Esophagus (tissue), 2 donors: ENCODE results near the gene TNS1. TPM values are rescaled to one million over a fixed set of nuclear protein-coding genes. Genes with fewer than 3 reads are reported as not detected.

Source experiments
- H3K27ac ChIP-seq, 2 donors: one replicate each; pipeline ENCODE4 v1.5.1; 2013; ENCODE audit warnings: low read depth in 2 of 2, mild to moderate bottlenecking in 2 of 2, inconsistent platforms in 1 of 2, low read length in 1 of 2, moderate library complexity in 1 of 2
- H3K27me3 ChIP-seq, 2 donors: one replicate each; pipeline ENCODE4 v1.6.1; 2013; ENCODE audit warnings: low read length in 2 of 2, control low read depth in 1 of 2, mild to moderate bottlenecking in 1 of 2; ENCODE audit not compliant: insufficient read depth in 2 of 2, control insufficient read depth in 1 of 2
- H3K36me3 ChIP-seq, 2 donors: one replicate each; pipeline ENCODE4 v1.6.1; 2013; ENCODE audit warnings: low read length in 1 of 2; ENCODE audit not compliant: control insufficient read depth in 2 of 2, insufficient read depth in 2 of 2
- H3K4me1 ChIP-seq, 2 donors: one replicate each; pipeline ENCODE4 v1.6.1; 2013; ENCODE audit warnings: low read length in 1 of 2; ENCODE audit not compliant: control insufficient read depth in 2 of 2, insufficient read depth in 2 of 2
- H3K4me3 ChIP-seq, 2 donors: one replicate each; pipeline ENCODE4 v1.5.1; 2013; ENCODE audit warnings: low read length in 2 of 2, mild to moderate bottlenecking in 2 of 2, low read depth in 1 of 2, moderate library complexity in 1 of 2
- H3K9me3 ChIP-seq, 2 donors: one replicate each; pipeline ENCODE4 v1.6.1; 2013; ENCODE audit warnings: mild to moderate bottlenecking in 2 of 2, low read depth in 1 of 2, low read length in 1 of 2, moderate library complexity in 1 of 2; ENCODE audit not compliant: control insufficient read depth in 2 of 2, insufficient read depth in 1 of 2
- WGBS, 2 donors: extraction: QIAGEN DNeasy Blood & Tissue Kit; methylation state at CpG; one replicate each; pipeline ENCODE4 v1.1.7; 2013; 5-methylcytosine and 5-hydroxymethylcytosine counted together
- polyA plus RNA-seq, 2 donors: library from polyadenylated mRNA; stranded (reverse); fragments of 200-250 nt; gene quantifications; one replicate each; pipeline ENCODE4 v1.2.3, GENCODE V29; 2013
- donor health status: healthy with polysubstance abuse.
- donor health status: Bipolar disorder and iron deficiency.

The TNS1 gene
- polyA plus RNA-seq, 2 donors, result 28.3 to 39.0 TPM

GRCh38 chr2:217937446-217937845 lies 65.3 kb downstream of the TNS1 start:
- Histone ChIP-seq H3K27ac (peak overlapping the region; percentile 74 to 83), H3K27me3 (no peaks in the 10 kb centered on the region), H3K4me1 (peaks cover 8 to 27% of the 10 kb centered on the region in 2 donors), H3K36me3 (no peaks in the 10 kb centered on the region), H3K4me3 (peak overlapping the region in 1 of 2 donors; percentile 16), H3K9me3 (no peaks in the 10 kb centered on the region)
- 38 to 40% methylated on average over 8 of the region's 8 CpGs for WGBS, 2 donors

DNA sequence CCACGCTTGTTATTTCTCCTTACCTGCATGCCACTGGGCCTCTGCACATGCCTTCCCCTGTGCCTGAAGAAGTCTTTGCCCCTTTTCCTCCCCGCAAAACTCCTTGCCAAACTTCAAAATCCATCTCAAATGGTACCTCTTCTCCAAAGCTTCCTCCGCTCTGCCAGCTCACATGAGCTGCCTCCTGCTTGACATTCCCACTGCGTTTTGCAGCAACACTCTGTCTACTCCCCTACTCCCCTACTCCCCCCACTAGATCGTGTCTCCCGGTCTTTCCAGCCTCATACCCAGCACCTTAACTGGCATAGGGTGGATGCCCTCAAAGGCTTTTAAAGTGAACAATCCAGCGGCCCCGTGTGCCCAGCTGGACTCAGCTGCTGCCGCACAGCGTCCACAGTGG lies 65.8 kb downstream of the TNS1 start:
- H3K36me3 ChIP-seq, result no peaks in the 10 kb centered on the region
- no peaks in the 10 kb centered on the region for H3K9me3 ChIP-seq
- no peaks in the 10 kb centered on the region for H3K27me3 ChIP-seq
- H3K4me3 ChIP-seq, result no peak overlapping the region
- H3K4me1 ChIP-seq, result peaks cover 8 to 23% of the 10 kb centered on the region in 2 donors
- 49 to 57% methylated on average over 10 of the region's 10 CpGs for WGBS, 2 donors
- peak overlapping the region; percentile 74 to 83 for H3K27ac ChIP-seq

DNA sequence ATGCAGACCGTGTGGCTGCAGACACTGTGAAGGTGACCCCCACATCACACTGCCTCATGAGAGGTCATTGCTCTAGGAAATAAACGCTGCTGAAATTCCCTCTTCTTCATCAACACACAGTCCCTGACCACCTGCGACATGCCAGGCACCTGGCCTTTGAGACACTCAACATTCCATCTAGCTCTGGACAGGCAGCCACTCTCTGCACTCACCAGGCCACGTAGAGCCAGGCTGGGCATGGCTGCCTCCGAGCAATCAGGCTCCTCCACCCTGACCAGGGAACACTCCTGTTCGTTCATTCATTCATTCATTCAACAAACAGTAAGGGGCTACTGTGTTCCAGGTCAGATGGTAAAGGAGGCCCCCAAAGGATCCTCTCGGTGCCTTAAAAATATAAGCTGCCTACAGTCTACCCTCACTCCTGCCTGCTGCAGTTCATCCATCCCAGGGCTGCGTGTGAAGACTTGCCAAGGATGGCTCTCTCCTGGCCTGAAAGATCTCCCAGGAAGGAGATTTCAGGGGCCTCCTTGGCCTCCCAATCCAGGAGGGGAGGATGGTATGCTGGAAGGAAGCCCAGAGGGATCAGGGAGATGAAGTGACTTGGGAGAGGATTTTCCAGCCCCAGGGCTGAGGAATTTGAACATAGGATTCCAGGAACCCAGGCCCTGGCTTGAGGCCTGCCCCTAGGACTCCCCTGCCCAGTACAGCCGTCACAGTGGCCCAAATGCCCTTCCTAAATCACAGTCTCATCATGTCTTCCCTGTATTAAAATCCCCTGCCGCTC lies 66.7 kb downstream of the TNS1 start:
- Histone ChIP-seq H3K9me3 (no peaks in the 10 kb centered on the region), H3K4me1 (peaks cover 8 to 23% of the 10 kb centered on the region in 2 donors), H3K36me3 (no peaks in the 10 kb centered on the region)

DNA sequence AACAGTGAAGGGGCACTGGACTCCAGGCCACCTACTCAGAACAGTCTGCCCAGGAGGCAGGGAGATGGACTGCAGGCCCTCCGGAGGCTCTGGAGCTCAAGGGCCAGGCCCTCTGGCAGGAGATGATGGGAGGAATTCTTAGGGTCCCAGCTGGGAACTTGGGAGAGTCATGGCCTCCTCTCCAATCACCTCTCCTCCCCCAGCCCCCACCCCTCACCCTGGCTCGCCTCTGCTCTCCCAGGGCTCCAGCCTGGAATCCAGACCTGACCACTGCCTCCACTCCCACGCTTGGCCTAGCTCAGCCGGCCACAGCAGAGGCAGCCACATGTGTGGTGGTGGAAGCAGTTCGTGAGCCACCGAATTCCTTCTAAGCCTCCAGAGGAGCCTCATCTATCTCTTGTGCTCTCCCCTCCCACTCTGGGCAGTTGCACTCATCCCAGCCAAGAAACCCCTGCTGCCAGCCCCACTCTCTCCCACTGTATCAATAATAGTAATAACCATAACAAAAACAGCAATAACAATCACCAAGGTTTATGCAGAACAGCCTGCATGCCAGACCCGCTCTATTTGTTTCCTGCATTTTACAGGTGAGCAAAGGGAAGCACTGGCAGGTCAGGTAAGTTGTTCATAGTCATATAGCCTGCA lies 67.4 kb downstream of the TNS1 start:
- H3K4me3 ChIP-seq, result no peak overlapping the region
- H3K36me3 ChIP-seq, result no peaks in the 10 kb centered on the region
- 60 to 63% methylated on average over 7 of the region's 7 CpGs for WGBS, 2 donors
- no peaks in the 10 kb centered on the region for H3K27me3 ChIP-seq
- peak overlapping the region; percentile 74 to 83 for H3K27ac ChIP-seq
- peaks cover 8 to 29% of the 10 kb centered on the region in 2 donors for H3K4me1 ChIP-seq
- no peaks in the 10 kb centered on the region for H3K9me3 ChIP-seq

More for the DNA sequence above, 66.7 kb downstream of the TNS1 start:
- Histone ChIP-seq H3K27me3 (no peaks in the 10 kb centered on the region), H3K4me3 (no peak overlapping the region), H3K27ac (peak overlapping the region; percentile 74 to 83)
- WGBS, 2 donors, result 52 to 54% methylated on average over 10 of the region's 10 CpGs

GRCh38 chr2:217934321-217935131 lies 68.3 kb downstream of the TNS1 start:
- H3K27me3 ChIP-seq, result no peaks in the 10 kb centered on the region
- WGBS, 2 donors, result 23 to 25% methylated on average over 13 of the region's 13 CpGs
- H3K4me3 ChIP-seq, result no peak overlapping the region

DNA sequence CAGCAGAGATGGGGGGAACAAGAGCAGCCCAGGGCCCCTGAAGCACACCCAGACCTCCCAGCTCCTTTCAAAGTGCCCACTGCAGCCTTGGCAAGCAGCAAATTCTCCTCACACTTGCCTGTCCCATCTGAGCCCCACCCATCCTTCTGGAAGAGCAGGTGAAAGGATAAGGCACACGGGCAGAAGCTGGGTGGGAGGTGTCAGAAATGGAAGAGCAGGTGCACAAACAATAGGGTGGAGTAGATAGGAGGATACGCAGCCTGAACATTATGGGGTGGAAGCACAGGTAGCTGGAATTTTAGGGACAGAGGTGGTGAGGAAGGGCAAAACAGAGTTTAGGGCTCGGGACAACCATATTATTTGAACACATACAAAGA lies 69.2 kb downstream of the TNS1 start:
- Histone ChIP-seq H3K9me3 (no peaks in the 10 kb centered on the region), H3K27ac (peak overlapping the region; percentile 62 to 88), H3K36me3 (no peaks in the 10 kb centered on the region), H3K27me3 (no peaks in the 10 kb centered on the region), H3K4me3 (no peak overlapping the region), H3K4me1 (peaks cover 15 to 41% of the 10 kb centered on the region in 2 donors)
- WGBS, 2 donors, result 39 to 46% methylated on average over 3 of the region's 3 CpGs

More at GRCh38 chr2:217934321-217935131, 68.3 kb downstream of the TNS1 start:
- H3K4me1 ChIP-seq, result peaks cover 8 to 33% of the 10 kb centered on the region in 2 donors
- peak overlapping the region; percentile 62 to 83 for H3K27ac ChIP-seq
- H3K9me3 ChIP-seq, result no peaks in the 10 kb centered on the region
- no peaks in the 10 kb centered on the region for H3K36me3 ChIP-seq

DNA sequence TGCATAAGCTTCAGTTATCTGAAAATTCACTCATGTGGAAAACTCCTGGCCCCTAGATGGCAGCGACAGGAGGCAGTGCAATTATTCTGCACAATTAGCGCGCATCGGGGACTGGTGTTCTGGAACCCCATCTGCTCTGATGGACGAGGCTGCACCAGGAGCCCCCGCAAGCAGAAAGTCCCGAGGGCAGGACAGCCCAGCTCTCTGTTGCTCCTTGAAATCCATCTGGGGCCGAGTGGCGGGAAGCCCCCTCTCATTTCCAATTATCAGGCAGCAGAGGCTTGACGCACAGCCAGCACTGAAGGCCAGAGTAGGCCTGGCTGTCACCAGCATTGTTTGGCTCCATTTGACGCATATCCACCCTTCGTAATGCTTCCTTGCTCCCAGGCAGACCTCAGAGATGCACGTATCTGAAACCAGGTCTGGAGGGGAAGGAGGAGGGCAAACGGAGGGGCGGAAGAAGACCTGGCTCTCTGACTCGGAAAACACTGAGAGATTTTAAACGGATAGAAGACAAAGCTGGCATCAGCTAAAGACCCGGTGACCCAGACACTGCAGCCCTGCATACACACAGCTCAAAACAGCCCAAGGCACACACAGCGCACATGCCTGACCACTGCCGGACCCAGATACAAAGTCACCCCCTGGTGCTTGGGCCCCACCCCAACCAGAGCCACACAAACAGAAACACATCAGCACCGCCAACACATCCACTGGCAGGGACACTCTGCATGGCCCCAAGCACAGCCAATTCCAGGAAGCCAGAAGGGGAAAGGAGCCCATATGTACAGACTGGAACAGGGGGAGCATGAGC lies 69.8 kb downstream of the TNS1 start:
- H3K27ac ChIP-seq, result peak overlapping the region; percentile 62 to 88
- H3K4me1 ChIP-seq, result peaks cover 21 to 46% of the 10 kb centered on the region in 2 donors
- H3K9me3 ChIP-seq, result no peaks in the 10 kb centered on the region
- WGBS, 2 donors, result 49 to 51% methylated on average over 21 of the region's 21 CpGs
- H3K27me3 ChIP-seq, result no peaks in the 10 kb centered on the region
- H3K36me3 ChIP-seq, result no peaks in the 10 kb centered on the region
- H3K4me3 ChIP-seq, result no peak overlapping the region

GRCh38 chr2:217931846-217932560 lies 70.8 kb downstream of the TNS1 start:
- WGBS, 2 donors, result 75 to 78% methylated on average over 6 of the region's 6 CpGs
- Histone ChIP-seq H3K9me3 (no peaks in the 10 kb centered on the region), H3K27ac (peak overlapping the region; percentile 38 to 91), H3K27me3 (no peaks in the 10 kb centered on the region), H3K36me3 (no peaks in the 10 kb centered on the region), H3K4me1 (peaks cover 24 to 47% of the 10 kb centered on the region in 2 donors), H3K4me3 (no peak overlapping the region)
